HepG2 (cell line): ENCODE measurements around the gene GATAD2B. TPM values are rescaled to one million over a fixed set of nuclear protein-coding genes. Genes with fewer than 3 reads are reported as not detected.

Experiments
- ATAD3A ChIP-seq: sonication (generic); formaldehyde crosslinking; IDR thresholded peaks from 2 replicates; pipeline ENCODE4 v1.4.0; 2020; ENCODE audit warnings: missing genetic modification reagents
- ELF1 ChIP-seq: sonication (generic); formaldehyde crosslinking; IDR thresholded peaks from 2 replicates; pipeline ENCODE4 v1.4.0; 2020; ENCODE audit warnings: missing genetic modification reagents
- HIC2 ChIP-seq: sonication (generic); formaldehyde crosslinking; IDR thresholded peaks from 2 replicates; pipeline ENCODE4 v1.9.0; 2022; ENCODE audit warnings: low read depth, missing genetic modification reagents
- KAT7 ChIP-seq: IDR thresholded peaks from 2 replicates; pipeline ENCODE4 v1.6.1; 2018; ENCODE audit warnings: borderline replicate concordance, missing compliant biosample characterization
- NAIF1 ChIP-seq: sonication (generic); formaldehyde crosslinking; IDR thresholded peaks from 2 replicates; pipeline ENCODE4 v1.5.0; 2020; ENCODE audit warnings: mild to moderate bottlenecking, missing genetic modification reagents, borderline replicate concordance
- NKX3-1 ChIP-seq: sonication (generic); formaldehyde crosslinking; IDR thresholded peaks from 2 replicates; pipeline ENCODE4 v1.5.0; 2020; ENCODE audit warnings: missing genetic modification reagents
- NR1H2 ChIP-seq: sonication (generic); formaldehyde crosslinking; IDR thresholded peaks from 2 replicates; pipeline ENCODE4 v1.8.1; 2022; ENCODE audit warnings: low read depth, missing genetic modification reagents, borderline replicate concordance
- ZNF280B ChIP-seq: sonication (generic); formaldehyde crosslinking; IDR thresholded peaks from 2 replicates; pipeline ENCODE4 v1.5.0; 2020; ENCODE audit warnings: missing genetic modification reagents, mild to moderate bottlenecking, borderline replicate concordance
- ZNF367 ChIP-seq: sonication (generic); formaldehyde crosslinking; IDR thresholded peaks from 2 replicates; pipeline ENCODE4 v1.4.0; 2020; ENCODE audit warnings: missing genetic modification reagents, borderline replicate concordance
- ZNF724P ChIP-seq: sonication (generic); formaldehyde crosslinking; IDR thresholded peaks from 2 replicates; pipeline ENCODE4 v1.8.0; 2022; ENCODE audit warnings: missing genetic modification reagents, borderline replicate concordance
- ZNF775 ChIP-seq: sonication (generic); formaldehyde crosslinking; IDR thresholded peaks from 2 replicates; pipeline ENCODE4 v1.4.0; 2020; ENCODE audit warnings: missing genetic modification reagents, mild to moderate bottlenecking, moderate library complexity, borderline replicate concordance
- ZNF777 ChIP-seq: sonication (generic); formaldehyde crosslinking; IDR thresholded peaks from 2 replicates; pipeline ENCODE4 v1.4.0; 2020; ENCODE audit warnings: missing genetic modification reagents
- ZSCAN5A ChIP-seq: sonication (generic); formaldehyde crosslinking; IDR thresholded peaks from 2 replicates; pipeline ENCODE4 v1.8.0; 2022; ENCODE audit warnings: mild to moderate bottlenecking, missing genetic modification reagents, borderline replicate concordance
- polyA plus RNA-seq, 8 experiments: library from polyadenylated mRNA; depleted of rRNA in 3 of 8; stranded (reverse) in 7 of 8; unstranded in 1 of 8; fragments of >200 nt; fragmentation: Illumina TruSeq in 4 of 8; extraction: Trizol in 4 of 8; gene quantifications; 2 replicates each; pipeline versions ENCODE4 v1.2.1 to v1.2.3, GENCODE V29; 2011 to 2016; ENCODE audit warnings: low read depth in 4 of 8, missing spikeins in 1 of 8, mixed read lengths in 1 of 8; ENCODE audit not compliant: insufficient read depth in 1 of 8
- total RNA-seq, 5 experiments: library from RNA; depleted of rRNA; stranded (reverse); fragments of >200 nt; fragmentation: Illumina TruSeq; extraction: Trizol; gene quantifications; 2 replicates each; pipeline ENCODE4 v1.2.3, GENCODE V29; 2016; ENCODE audit warnings: low read depth in 1 of 5
- TF ChIP-seq, protein P1 (sequence below): sonication (generic); formaldehyde crosslinking; IDR thresholded peaks from 2 replicates; pipeline ENCODE4 v1.5.0; 2020; ENCODE audit warnings: mild to moderate bottlenecking, missing genetic modification reagents, borderline replicate concordance
- TF ChIP-seq, protein P2 (sequence below): sonication (generic); formaldehyde crosslinking; IDR thresholded peaks from 2 replicates; pipeline ENCODE4; 2020; ENCODE audit warnings: missing genetic modification reagents, mild to moderate bottlenecking, borderline replicate concordance

Gene GATAD2B
- total and polyA plus RNA-seq, 2 of the 13 experiments (the other 11 are each of a cell fraction or from before 2014, with no cell fraction given) = 3.2 to 5.2 TPM

DNA sequence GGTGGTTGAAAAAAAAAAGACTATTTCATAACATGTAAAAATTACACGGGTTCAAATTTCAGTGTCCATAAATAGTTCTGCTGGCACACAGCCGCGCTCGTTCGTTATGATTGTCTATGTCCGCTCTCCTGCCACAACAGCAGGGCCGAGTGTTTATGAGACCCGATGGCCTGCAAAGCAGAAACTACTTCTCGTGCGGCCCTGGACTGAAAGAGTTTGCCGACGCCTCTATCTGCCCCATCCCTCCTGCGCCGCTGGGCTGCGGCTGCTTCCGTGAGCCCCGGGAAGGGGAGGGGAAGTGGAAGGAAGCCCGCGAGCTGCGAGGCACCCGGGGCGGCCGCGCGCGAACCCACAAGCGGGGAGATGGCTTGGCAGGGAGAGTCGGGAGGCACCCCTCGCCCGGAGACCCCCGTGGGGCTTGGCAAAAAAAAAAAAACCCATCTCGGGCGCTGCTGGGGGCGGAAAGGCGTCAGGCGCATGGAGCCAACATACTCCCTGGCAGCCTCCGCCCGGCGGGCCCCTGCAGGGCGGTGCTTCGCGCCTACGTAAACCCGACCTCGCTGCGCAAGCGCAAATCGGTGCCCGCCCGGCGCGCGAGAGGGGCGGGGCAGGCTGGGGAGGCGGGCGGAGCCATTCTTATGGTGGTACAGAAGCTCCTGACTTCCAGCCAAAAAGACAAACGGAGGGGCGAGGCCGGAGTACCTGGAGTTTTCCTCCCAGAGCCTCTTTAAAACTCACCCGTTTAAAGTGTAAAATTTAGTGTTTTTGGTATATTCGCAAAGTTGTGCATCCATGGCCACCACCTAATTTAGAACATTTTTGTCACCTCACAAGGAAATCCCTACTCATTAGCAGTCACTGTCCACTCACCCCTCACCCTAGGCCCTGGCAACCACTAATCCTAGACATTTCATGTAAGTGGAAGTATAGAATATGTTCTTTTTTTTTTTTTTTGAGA, 139.3 kb downstream of the GATAD2B start (continued):
- TF ChIP-seq, protein P1, sequence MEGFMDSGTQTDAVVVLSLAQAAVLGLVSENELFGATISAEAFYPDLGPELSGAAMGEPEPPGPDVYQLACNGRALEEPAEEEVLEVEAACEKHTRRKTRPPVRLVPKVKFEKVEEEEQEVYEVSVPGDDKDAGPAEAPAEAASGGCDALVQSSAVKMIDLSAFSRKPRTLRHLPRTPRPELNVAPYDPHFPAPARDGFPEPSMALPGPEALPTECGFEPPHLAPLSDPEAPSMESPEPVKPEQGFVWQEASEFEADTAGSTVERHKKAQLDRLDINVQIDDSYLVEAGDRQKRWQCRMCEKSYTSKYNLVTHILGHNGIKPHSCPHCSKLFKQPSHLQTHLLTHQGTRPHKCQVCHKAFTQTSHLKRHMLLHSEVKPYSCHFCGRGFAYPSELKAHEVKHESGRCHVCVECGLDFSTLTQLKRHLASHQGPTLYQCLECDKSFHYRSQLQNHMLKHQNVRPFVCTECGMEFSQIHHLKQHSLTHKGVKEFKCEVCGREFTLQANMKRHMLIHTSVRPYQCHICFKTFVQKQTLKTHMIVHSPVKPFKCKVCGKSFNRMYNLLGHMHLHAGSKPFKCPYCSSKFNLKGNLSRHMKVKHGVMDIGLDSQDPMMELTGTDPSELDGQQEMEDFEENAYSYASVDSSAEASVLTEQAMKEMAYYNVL (CRISPR knock-in tag) = peak; percentile 55; the same call in 1 of the 2 replicates
- 0 out of 2 replicates have a peak, but pooled peaks have one; percentile 17 for TF ChIP-seq ZNF777
- TF ChIP-seq KAT7 (CRISPR knock-in tag) = no peak
- peak; percentile 78; the same call in 1 of the 2 replicates for TF ChIP-seq ZSCAN5A (CRISPR knock-in tag)
- TF ChIP-seq NR1H2 (CRISPR knock-in tag) = no peak
- peak; percentile 35; the same call in 1 of the 2 replicates for TF ChIP-seq HIC2 (CRISPR knock-in tag)
- TF ChIP-seq NKX3-1 (CRISPR knock-in tag) = peak; percentile 62; the same call in 1 of the 2 replicates
- peak; percentile 77; the same call in 1 of the 2 replicates for TF ChIP-seq ZNF367 (CRISPR knock-in tag)
- peak; percentile 83; the same call in 1 of the 2 replicates for TF ChIP-seq NAIF1 (CRISPR knock-in tag)
- no peak for TF ChIP-seq ATAD3A (CRISPR knock-in tag)
- TF ChIP-seq ZNF280B (CRISPR knock-in tag) = 0 out of 2 replicates have a peak, but pooled peaks have one; percentile 65
- TF ChIP-seq, protein P2, sequence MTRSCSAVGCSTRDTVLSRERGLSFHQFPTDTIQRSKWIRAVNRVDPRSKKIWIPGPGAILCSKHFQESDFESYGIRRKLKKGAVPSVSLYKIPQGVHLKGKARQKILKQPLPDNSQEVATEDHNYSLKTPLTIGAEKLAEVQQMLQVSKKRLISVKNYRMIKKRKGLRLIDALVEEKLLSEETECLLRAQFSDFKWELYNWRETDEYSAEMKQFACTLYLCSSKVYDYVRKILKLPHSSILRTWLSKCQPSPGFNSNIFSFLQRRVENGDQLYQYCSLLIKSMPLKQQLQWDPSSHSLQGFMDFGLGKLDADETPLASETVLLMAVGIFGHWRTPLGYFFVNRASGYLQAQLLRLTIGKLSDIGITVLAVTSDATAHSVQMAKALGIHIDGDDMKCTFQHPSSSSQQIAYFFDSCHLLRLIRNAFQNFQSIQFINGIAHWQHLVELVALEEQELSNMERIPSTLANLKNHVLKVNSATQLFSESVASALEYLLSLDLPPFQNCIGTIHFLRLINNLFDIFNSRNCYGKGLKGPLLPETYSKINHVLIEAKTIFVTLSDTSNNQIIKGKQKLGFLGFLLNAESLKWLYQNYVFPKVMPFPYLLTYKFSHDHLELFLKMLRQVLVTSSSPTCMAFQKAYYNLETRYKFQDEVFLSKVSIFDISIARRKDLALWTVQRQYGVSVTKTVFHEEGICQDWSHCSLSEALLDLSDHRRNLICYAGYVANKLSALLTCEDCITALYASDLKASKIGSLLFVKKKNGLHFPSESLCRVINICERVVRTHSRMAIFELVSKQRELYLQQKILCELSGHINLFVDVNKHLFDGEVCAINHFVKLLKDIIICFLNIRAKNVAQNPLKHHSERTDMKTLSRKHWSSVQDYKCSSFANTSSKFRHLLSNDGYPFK (CRISPR knock-in tag) = peak; percentile 20; the same call in 1 of the 2 replicates
- 0 out of 2 replicates have a peak, but pooled peaks have one; percentile 49 for TF ChIP-seq ZNF775 (CRISPR knock-in tag)
- peak; percentile 73 for TF ChIP-seq ELF1 (CRISPR knock-in tag)
- TF ChIP-seq ZNF724P (CRISPR knock-in tag) = peak; percentile 70; the same call in 1 of the 2 replicates
